CD14-positive monocyte (primary cell): ENCODE results near the gene RNF186. TPM values are rescaled to one million over a fixed set of nuclear protein-coding genes. Genes with fewer than 3 reads are reported as not detected.
"Not testable (repeated sequence)": the region's sequence is repeated elsewhere in the genome, so short reads cannot be mapped to it uniquely, and the experiment has no call there.

ENCODE experiments used
- DNase-seq, 3 donors: peaks; one replicate each; pipeline ENCODE4 v3.0.0-alpha.2; 2011 to 2022
- H2AFZ ChIP-seq: 2 replicates; pipeline ENCODE4 v1.6.0; 2012; ENCODE audit warnings: mild to moderate bottlenecking, low read depth, low read length, inconsistent platforms; ENCODE audit not compliant: insufficient read depth, poor library complexity, severe bottlenecking
- H3K27ac ChIP-seq, 2 donors: 1 replicate in 1 of 2; 2 replicates in 1 of 2; pipeline ENCODE4 v1.5.1; 2012 to 2013; ENCODE audit warnings: low read length in 2 of 2, control low read depth in 1 of 2, inconsistent platforms in 1 of 2, low read depth in 1 of 2, mild to moderate bottlenecking in 1 of 2
- H3K27me3 ChIP-seq, 2 donors: one replicate each; pipeline versions ENCODE4 v1.6.0 to v1.6.1; 2011 to 2013; ENCODE audit warnings: low read length in 2 of 2; ENCODE audit not compliant: control insufficient read depth in 2 of 2, insufficient read depth in 2 of 2
- H3K36me3 ChIP-seq, 2 donors: replicated peaks in 1 of 2; 1 replicate in 1 of 2; 2 replicates in 1 of 2; pipeline versions ENCODE4 v1.5.1 to v1.6.1; 2012 to 2013; ENCODE audit warnings: low read length in 2 of 2, control low read depth in 1 of 2, inconsistent platforms in 1 of 2, mild to moderate bottlenecking in 1 of 2; ENCODE audit not compliant: insufficient read depth in 2 of 2, control insufficient read depth in 1 of 2
- H3K4me1 ChIP-seq, 2 donors: 1 replicate in 1 of 2; 2 replicates in 1 of 2; pipeline versions ENCODE4 v1.5.1 to v1.6.1; 2012 to 2013; ENCODE audit warnings: low read length in 2 of 2, control low read depth in 1 of 2, inconsistent platforms in 1 of 2, mild to moderate bottlenecking in 1 of 2, moderate library complexity in 1 of 2; ENCODE audit not compliant: insufficient read depth in 2 of 2, control insufficient read depth in 1 of 2
- H3K4me2 ChIP-seq: replicated peaks from 2 replicates; pipeline ENCODE3; 2012; ENCODE audit warnings: low read length, moderate library complexity, mild to moderate bottlenecking; ENCODE audit not compliant: poor library complexity, severe bottlenecking; ENCODE audit errors: extremely low read depth
- H3K4me3 ChIP-seq, 3 experiments: fragments of 200-600 bp in 1 of 3; sonication (generic) in 1 of 3; replicated peaks in 1 of 3; 1 replicate in 2 of 3; 2 replicates in 1 of 3; pipeline ENCODE4 v1.5.1; 2011 to 2013; ENCODE audit warnings: low read length in 3 of 3, mild to moderate bottlenecking in 3 of 3, control low read depth in 2 of 3, low read depth in 2 of 3, inconsistent platforms in 1 of 3, moderate library complexity in 1 of 3
- H3K79me2 ChIP-seq: 2 replicates; pipeline ENCODE4 v1.6.0; 2012; ENCODE audit warnings: mild to moderate bottlenecking, control low read depth, inconsistent platforms, low read length, moderate library complexity; ENCODE audit not compliant: insufficient read depth
- H3K9ac ChIP-seq: 2 replicates; pipeline ENCODE4 v1.6.0; 2017; ENCODE audit warnings: low read length, mild to moderate bottlenecking; ENCODE audit not compliant: insufficient read depth, poor library complexity, severe bottlenecking
- H3K9me3 ChIP-seq, 2 donors: replicated peaks in 1 of 2; 1 replicate in 1 of 2; 2 replicates in 1 of 2; pipeline versions ENCODE4 v1.5.1 to v1.6.1; 2012 to 2013; ENCODE audit warnings: low read length in 2 of 2, control low read depth in 1 of 2; ENCODE audit not compliant: control insufficient read depth in 1 of 2, insufficient read depth in 1 of 2
- H4K20me1 ChIP-seq: 2 replicates; pipeline ENCODE4 v1.6.0; 2012; ENCODE audit warnings: mild to moderate bottlenecking, low read length, control low read depth, moderate library complexity; ENCODE audit not compliant: insufficient read depth
- H3K27ac Mint-ChIP-seq, 7 donors: one replicate each; pipeline ENCODE4 v1.8.0; 2020; ENCODE audit warnings: mild to moderate bottlenecking in 7 of 7, mixed read lengths in 7 of 7, moderate library complexity in 6 of 7, inconsistent platforms in 2 of 7
- H3K27me3 Mint-ChIP-seq, 3 donors: one replicate each; pipeline ENCODE4 v1.8.0; 2021 to 2022; ENCODE audit warnings: low read depth in 3 of 3, mild to moderate bottlenecking in 3 of 3, mixed read lengths in 3 of 3, moderate library complexity in 3 of 3, inconsistent platforms in 1 of 3
- H3K36me3 Mint-ChIP-seq, 2 donors: one replicate each; pipeline ENCODE4 v1.8.0; 2020; ENCODE audit warnings: mixed read lengths in 2 of 2, inconsistent platforms in 1 of 2, mild to moderate bottlenecking in 1 of 2
- H3K4me1 Mint-ChIP-seq: one replicate; pipeline ENCODE4 v1.8.0; 2020; ENCODE audit warnings: mild to moderate bottlenecking, mixed read lengths
- H3K4me3 Mint-ChIP-seq, 2 donors: one replicate each; pipeline ENCODE4 v1.8.0; 2020; ENCODE audit warnings: mild to moderate bottlenecking in 2 of 2, mixed read lengths in 2 of 2, moderate library complexity in 1 of 2
- H3K9me3 Mint-ChIP-seq, 7 donors: one replicate each; pipeline ENCODE4 v1.8.0; 2020 to 2022; ENCODE audit warnings: mixed read lengths in 7 of 7, mild to moderate bottlenecking in 6 of 7, moderate library complexity in 6 of 7, inconsistent platforms in 2 of 7
- WGBS: methylation state at CpG from one replicate; pipeline ENCODE4 v1.1.5; 2013; ENCODE audit warnings: missing lambda C conversion rate; ENCODE audit not compliant: insufficient coverage; 5-methylcytosine and 5-hydroxymethylcytosine counted together
- intact Hi-C, 2 donors: fragments of 100-400 bp; cut with micrococcal nuclease; formaldehyde crosslinking; loops; one replicate each; pipeline versions ENCODE4 v1.15.0 to v1.15.1; 2023
- polyA plus RNA-seq, 3 donors: library from polyadenylated mRNA; depleted of rRNA in 1 of 3; unstranded in 2 of 3; stranded (reverse) in 1 of 3; fragments of 300-500 nt in 2 of 3; fragments of >200 nt in 1 of 3; fragmentation: Illumina TruSeq in 2 of 3; gene quantifications; 1 replicate in 2 of 3; 2 replicates in 1 of 3; pipeline ENCODE4 v1.2.3, GENCODE V29; 2012 to 2021
- TF ChIP-seq, protein P1 (sequence below): fragments of 200-600 bp; IDR thresholded peaks from one replicate; pipeline ENCODE4 v1.8.0; 2022; ENCODE audit warnings: antibody characterized with exemption, mild to moderate bottlenecking

The RNF186 gene
- polyA plus RNA-seq, 3 donors, result not detected

DNA sequence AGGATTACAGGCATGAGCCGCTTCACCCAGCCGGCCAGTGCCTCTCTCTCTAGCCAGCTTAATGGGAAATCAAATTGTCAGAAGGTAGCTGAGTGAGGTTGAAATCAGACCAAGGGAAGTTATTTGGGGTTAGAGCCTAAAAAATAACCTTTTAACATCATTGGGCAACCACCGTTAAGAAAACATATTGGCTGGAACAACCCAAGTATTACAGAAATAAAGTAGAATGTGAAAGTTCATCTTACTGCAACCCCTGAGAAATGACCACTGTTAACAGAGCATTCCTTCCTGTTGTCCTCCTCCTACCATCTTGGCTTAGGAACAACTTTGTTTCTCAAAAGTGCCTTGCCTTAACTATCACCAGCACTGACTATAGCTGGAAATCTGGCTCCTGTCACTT lies 3.2 kb upstream of the RNF186 start:
- whole genome bisulfite sequencing, result no CpG with 5 or more reads among the region's 3 CpGs
- Histone ChIP-seq H3K79me2 (no peaks in the 10 kb centered on the region), H3K9me3 (no peaks in the 10 kb centered on the region), H3K27ac (no peak overlapping the region), H2AFZ (no peak overlapping the region), H4K20me1 (no peaks in the 10 kb centered on the region), H3K4me3 (no peak overlapping the region), H3K4me1 (no peaks in the 10 kb centered on the region), H3K27me3 (peaks cover 0 to 2% of the 10 kb centered on the region in 2 donors), H3K9ac (no peak overlapping the region), H3K36me3 (no peaks in the 10 kb centered on the region), H3K4me2 (no peak overlapping the region)
- no peaks in the 10 kb centered on the region for H3K4me1 Mint-ChIP-seq
- H3K36me3 Mint-ChIP-seq, result no peaks in the 10 kb centered on the region
- peaks cover 0 to 2% (median 0%) of the 10 kb centered on the region in 7 donors for H3K9me3 Mint-ChIP-seq
- no peak overlapping the region for H3K4me3 Mint-ChIP-seq
- intact Hi-C loops, result no loop called here
- H3K27ac Mint-ChIP-seq, result no peak overlapping the region
- no peak for DNase-seq
- peaks cover 4 to 22% (median 9%) of the 10 kb centered on the region in 3 donors for H3K27me3 Mint-ChIP-seq
- TF ChIP-seq, protein P1, sequence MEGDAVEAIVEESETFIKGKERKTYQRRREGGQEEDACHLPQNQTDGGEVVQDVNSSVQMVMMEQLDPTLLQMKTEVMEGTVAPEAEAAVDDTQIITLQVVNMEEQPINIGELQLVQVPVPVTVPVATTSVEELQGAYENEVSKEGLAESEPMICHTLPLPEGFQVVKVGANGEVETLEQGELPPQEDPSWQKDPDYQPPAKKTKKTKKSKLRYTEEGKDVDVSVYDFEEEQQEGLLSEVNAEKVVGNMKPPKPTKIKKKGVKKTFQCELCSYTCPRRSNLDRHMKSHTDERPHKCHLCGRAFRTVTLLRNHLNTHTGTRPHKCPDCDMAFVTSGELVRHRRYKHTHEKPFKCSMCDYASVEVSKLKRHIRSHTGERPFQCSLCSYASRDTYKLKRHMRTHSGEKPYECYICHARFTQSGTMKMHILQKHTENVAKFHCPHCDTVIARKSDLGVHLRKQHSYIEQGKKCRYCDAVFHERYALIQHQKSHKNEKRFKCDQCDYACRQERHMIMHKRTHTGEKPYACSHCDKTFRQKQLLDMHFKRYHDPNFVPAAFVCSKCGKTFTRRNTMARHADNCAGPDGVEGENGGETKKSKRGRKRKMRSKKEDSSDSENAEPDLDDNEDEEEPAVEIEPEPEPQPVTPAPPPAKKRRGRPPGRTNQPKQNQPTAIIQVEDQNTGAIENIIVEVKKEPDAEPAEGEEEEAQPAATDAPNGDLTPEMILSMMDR, result no peak

DNA sequence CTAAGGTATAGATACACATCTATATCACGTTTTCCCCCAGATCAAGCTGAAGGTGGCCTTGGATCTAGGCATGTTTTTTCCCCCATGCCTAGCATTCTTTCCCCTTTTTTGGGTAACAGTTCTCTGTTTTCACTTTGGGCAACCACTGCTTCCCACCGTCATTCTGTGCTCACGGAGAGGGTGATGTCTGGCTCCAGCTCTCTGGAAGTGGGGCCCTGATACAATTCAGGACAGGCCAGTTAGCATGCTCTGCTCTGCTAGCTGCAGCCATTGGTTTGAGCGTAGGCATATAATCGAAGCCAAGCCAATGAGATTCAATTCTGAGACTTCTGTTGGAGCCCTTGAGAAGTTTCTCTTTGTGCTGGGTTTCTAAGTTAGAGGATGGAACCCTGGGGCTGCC lies 2.1 kb upstream of the RNF186 start:
- no peaks in the 10 kb centered on the region for H3K4me1 ChIP-seq
- DNase-seq, result no peak
- no peak overlapping the region for H3K4me3 ChIP-seq
- peaks cover 0 to 2% (median 0%) of the 10 kb centered on the region in 7 donors for H3K9me3 Mint-ChIP-seq
- H3K36me3 Mint-ChIP-seq, result no peaks in the 10 kb centered on the region
- no peak overlapping the region for H2AFZ ChIP-seq
- no peak overlapping the region for H3K9ac ChIP-seq
- TF ChIP-seq, protein P1, result no peak
- no peaks in the 10 kb centered on the region for H3K79me2 ChIP-seq
- 90% methylated on average over 5 of the region's 5 CpGs for WGBS
- intact Hi-C loops, result no loop called here
- H3K4me3 Mint-ChIP-seq, result no peak overlapping the region
- H3K36me3 ChIP-seq, result no peaks in the 10 kb centered on the region
- H3K4me2 ChIP-seq, result no peak overlapping the region
- no peaks in the 10 kb centered on the region for H3K9me3 ChIP-seq
- no peak overlapping the region for H3K27ac Mint-ChIP-seq
- H4K20me1 ChIP-seq, result no peaks in the 10 kb centered on the region
- no peaks in the 10 kb centered on the region for H3K4me1 Mint-ChIP-seq
- H3K27me3 ChIP-seq, result no peaks in the 10 kb centered on the region
- no peak overlapping the region for H3K27ac ChIP-seq
- H3K27me3 Mint-ChIP-seq, result peaks cover 2 to 16% (median 12%) of the 10 kb centered on the region in 3 donors

DNA sequence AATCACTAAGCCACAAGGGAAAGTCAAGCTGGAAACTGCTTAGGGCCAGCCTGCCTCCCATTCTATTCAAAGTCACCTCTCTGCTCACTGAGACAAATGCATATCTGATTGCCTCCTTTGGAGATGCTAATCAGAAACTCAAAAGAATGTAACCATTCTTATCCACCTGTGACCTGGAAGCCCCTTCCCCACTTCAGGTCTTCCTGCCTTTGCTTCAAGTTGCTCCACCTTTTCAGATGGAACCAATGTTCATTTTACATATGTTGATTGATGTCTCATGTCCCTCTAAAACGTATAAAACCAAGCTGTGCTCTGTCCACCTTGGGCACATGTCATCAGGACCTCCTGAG lies 1.6 kb upstream of the RNF186 start:
- no CpG with 5 or more reads among the region's 1 CpG for WGBS
- H3K9me3 Mint-ChIP-seq, H3K27ac ChIP-seq: not testable (repeated sequence)

More for the DNA sequence above, 1.6 kb upstream of the RNF186 start:
- H3K36me3 Mint-ChIP-seq, H3K79me2 ChIP-seq, H3K4me2 ChIP-seq, H3K4me1 Mint-ChIP-seq, H4K20me1 ChIP-seq, H3K27me3 ChIP-seq, H3K4me3 ChIP-seq, intact Hi-C loops, H3K27ac Mint-ChIP-seq, H3K9ac ChIP-seq, DNase-seq, H3K4me1 ChIP-seq, H2AFZ ChIP-seq, H3K9me3 ChIP-seq, H3K4me3 Mint-ChIP-seq, H3K36me3 ChIP-seq: not testable (repeated sequence)
- H3K27me3 Mint-ChIP-seq, result peaks cover 2 to 13% (median 11%) of the 10 kb centered on the region in 3 donors
